ENCODE data around the gene NOLC1.

DNA sequence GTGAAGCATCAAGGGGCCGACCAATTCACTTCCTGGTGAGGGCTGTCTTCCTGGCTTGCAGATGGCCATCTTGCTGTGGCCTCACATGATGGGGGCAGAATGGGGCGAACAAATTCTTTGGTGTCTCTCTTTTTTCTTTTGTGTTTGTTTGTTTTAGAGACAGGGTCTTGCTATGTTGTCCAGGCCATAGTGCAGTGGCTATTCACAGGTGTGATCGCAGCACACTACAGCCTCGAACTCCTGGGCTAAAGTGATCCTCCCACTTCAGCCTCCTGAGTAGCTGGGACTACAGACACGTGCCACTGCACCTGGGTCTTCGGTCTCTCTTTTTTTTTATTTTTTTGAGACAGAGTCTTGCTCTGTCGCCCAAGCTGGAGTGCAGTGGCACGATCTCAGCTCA lies 20.1 kb downstream of the NOLC1 start:
- TF ChIP-seq, protein P1, sequence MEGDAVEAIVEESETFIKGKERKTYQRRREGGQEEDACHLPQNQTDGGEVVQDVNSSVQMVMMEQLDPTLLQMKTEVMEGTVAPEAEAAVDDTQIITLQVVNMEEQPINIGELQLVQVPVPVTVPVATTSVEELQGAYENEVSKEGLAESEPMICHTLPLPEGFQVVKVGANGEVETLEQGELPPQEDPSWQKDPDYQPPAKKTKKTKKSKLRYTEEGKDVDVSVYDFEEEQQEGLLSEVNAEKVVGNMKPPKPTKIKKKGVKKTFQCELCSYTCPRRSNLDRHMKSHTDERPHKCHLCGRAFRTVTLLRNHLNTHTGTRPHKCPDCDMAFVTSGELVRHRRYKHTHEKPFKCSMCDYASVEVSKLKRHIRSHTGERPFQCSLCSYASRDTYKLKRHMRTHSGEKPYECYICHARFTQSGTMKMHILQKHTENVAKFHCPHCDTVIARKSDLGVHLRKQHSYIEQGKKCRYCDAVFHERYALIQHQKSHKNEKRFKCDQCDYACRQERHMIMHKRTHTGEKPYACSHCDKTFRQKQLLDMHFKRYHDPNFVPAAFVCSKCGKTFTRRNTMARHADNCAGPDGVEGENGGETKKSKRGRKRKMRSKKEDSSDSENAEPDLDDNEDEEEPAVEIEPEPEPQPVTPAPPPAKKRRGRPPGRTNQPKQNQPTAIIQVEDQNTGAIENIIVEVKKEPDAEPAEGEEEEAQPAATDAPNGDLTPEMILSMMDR (IDR thresholded peaks at IDR 0.05; ENCODE audit: low read length): no peak
- TF ChIP-seq EZH2phosphoT487 (IDR thresholded peaks at IDR 0.05; ENCODE audit: low read length) (no peak), EZH2 (optimal IDR thresholded peaks at IDR 0.05; ENCODE audit: low read depth, low read length) (no peak)
